Measurements from ENCODE around the gene TIGD2. TPM values are rescaled to one million over a fixed set of nuclear protein-coding genes. Genes with fewer than 3 reads are reported as not detected.

TIGD2 gene
- total and polyA plus RNA-seq, 2 donors = 8.3 to 12.6 TPM

- no peak for DNase-seq (ENCODE audit: low read depth in 6 of 9, low spot score in 9 of 9)
- Histone ChIP-seq H3K4me1 (ENCODE audit: control insufficient read depth in 2 of 2, insufficient read depth in 2 of 2, low read length in 2 of 2) (no peaks in the 10 kb centered on the region), H3K9me3 (ENCODE audit: control insufficient read depth in 2 of 2, insufficient read depth in 1 of 2, low read length in 1 of 2) (peaks cover 0 to 11% of the 10 kb centered on the region in 2 donors), H3K27ac (ENCODE audit: low read depth in 1 of 2, low read length in 1 of 2) (no peak overlapping the region), H3K4me3 (ENCODE audit: low read length in 2 of 2) (no peak overlapping the region), H3K27me3 (ENCODE audit: control insufficient read depth in 2 of 2, insufficient read depth in 1 of 2, low read length in 1 of 2) (no peaks in the 10 kb centered on the region), H3K36me3 (ENCODE audit: control insufficient read depth in 2 of 2, insufficient read depth in 2 of 2, low read length in 1 of 2) (no peaks in the 10 kb centered on the region)
- WGBS = 81% methylated on average over 2 of the region's 2 CpGs
These were observed 41.6 kb downstream of the TIGD2 start for GRCh38 chr4:89152972-89153371.

DNA sequence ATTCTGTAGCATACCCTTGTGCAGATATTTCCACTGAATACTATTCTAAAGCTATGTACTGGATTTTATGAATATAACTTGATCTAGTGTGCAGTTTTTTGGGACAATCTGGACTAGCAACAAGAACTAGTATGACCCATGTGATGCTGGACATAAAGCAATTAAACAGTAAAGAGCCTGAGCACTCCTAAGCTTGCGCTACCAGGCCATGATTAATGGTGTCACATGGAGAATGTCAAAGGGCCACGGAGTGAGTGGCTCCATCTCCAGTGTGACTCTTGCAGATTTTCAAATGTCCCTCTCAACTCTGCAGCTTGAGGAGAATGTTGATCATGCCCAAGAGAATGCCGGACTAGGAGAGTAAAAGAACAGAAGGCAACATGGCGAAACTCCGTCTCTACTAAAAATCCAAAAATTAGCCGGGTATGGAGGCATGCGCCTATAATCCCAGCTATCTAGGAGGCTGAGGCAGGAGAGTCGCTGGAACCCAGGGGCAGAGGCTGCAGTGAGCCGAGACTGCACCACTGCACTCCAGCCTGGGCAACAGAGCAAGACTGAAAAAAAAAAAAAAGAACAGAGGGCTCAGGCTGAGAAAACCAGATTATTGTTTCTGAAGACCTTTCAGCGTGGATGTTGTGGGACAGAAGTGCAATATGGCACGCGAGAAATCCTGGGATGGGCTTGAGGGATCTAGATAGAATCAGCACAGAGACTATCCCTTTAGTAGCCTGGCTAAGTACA, 45.0 kb downstream of the TIGD2 start:
- Histone ChIP-seq H3K9me3 (ENCODE audit: control insufficient read depth in 2 of 2, insufficient read depth in 1 of 2, low read length in 1 of 2) (no peaks in the 10 kb centered on the region), H3K27me3 (ENCODE audit: control insufficient read depth in 2 of 2, insufficient read depth in 1 of 2, low read length in 1 of 2) (no peaks in the 10 kb centered on the region), H3K4me1 (ENCODE audit: control insufficient read depth in 2 of 2, insufficient read depth in 2 of 2, low read length in 2 of 2) (no peaks in the 10 kb centered on the region), H3K27ac (ENCODE audit: low read depth in 1 of 2, low read length in 1 of 2) (no peak overlapping the region), H3K36me3 (ENCODE audit: control insufficient read depth in 2 of 2, insufficient read depth in 2 of 2, low read length in 1 of 2) (no peaks in the 10 kb centered on the region), H3K4me3 (ENCODE audit: low read length in 2 of 2) (no peak overlapping the region)
- WGBS = 97% methylated on average over 12 of the region's 12 CpGs
- DNase-seq (ENCODE audit: low read depth in 6 of 9, low spot score in 9 of 9) = peak in 2 of 9 donors; percentile 9 to 11

DNA sequence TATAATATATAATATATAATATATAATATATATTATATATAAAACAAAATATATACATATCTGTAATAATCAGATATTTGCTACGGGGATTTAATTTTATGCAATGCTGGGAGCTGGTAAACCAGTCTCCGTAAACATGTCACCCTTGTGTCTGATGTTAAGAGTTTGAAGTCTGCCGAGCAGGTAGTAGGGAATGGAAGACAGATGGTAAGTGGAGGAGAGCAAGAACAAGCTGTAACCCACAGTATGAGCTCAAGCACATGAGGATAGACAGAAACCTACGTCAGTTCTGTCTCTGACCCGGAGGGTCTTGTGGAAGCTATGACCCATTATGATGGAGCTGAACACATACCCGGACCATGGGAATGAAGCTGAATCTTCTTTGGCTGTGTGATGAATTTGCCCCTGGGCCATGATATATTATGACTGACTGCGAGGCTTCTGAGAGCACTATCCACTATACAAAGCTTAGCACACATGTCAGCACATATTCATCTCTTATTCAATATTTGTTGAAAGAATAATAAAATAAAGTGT, 46.2 kb downstream of the TIGD2 start:
- WGBS = 98% methylated on average over 7 of the region's 7 CpGs
- Histone ChIP-seq H3K27ac (ENCODE audit: low read depth in 1 of 2, low read length in 1 of 2) (no peak overlapping the region), H3K4me3 (ENCODE audit: low read length in 2 of 2) (no peak overlapping the region), H3K27me3 (ENCODE audit: control insufficient read depth in 2 of 2, insufficient read depth in 1 of 2, low read length in 1 of 2) (no peaks in the 10 kb centered on the region), H3K4me1 (ENCODE audit: control insufficient read depth in 2 of 2, insufficient read depth in 2 of 2, low read length in 2 of 2) (no peaks in the 10 kb centered on the region), H3K36me3 (ENCODE audit: control insufficient read depth in 2 of 2, insufficient read depth in 2 of 2, low read length in 1 of 2) (no peaks in the 10 kb centered on the region), H3K9me3 (ENCODE audit: control insufficient read depth in 2 of 2, insufficient read depth in 1 of 2, low read length in 1 of 2) (no peaks in the 10 kb centered on the region)
- peak in 2 of 9 donors; percentile 1 to 15 for DNase-seq (ENCODE audit: low read depth in 6 of 9, low spot score in 9 of 9)

DNA sequence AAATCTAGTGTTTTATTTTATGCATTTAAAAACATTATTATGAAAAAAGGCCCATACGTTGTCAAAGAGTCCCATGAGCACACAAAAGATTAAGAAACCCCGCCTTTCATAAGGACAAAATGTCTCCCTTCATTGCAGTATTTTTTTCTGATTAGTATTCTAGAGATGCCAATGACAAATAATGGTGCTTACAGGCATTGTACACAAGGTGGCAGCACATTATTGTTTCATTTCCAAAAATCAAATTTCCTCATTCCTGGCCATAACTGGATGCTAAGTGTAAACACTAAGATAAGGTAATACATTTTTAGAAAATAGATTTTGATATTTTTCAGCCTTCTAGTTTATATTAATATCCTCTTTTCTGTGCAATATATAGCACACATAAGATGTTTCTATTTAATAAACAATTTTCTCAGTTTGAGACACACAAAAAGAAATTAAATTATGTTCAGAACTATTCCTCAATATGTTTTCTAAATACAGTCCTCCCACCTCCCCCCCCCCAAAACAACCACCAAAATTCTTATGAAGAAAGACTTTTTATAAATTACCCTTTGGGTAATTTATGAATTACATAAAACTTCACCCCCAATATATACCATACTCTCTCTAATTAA, 47.7 kb downstream of the TIGD2 start:
- Histone ChIP-seq H3K27me3 (ENCODE audit: control insufficient read depth in 2 of 2, insufficient read depth in 1 of 2, low read length in 1 of 2) (no peaks in the 10 kb centered on the region), H3K4me3 (ENCODE audit: low read length in 2 of 2) (no peak overlapping the region), H3K9me3 (ENCODE audit: control insufficient read depth in 2 of 2, insufficient read depth in 1 of 2, low read length in 1 of 2) (no peaks in the 10 kb centered on the region), H3K27ac (ENCODE audit: low read depth in 1 of 2, low read length in 1 of 2) (no peak overlapping the region), H3K4me1 (ENCODE audit: control insufficient read depth in 2 of 2, insufficient read depth in 2 of 2, low read length in 2 of 2) (no peaks in the 10 kb centered on the region), H3K36me3 (ENCODE audit: control insufficient read depth in 2 of 2, insufficient read depth in 2 of 2, low read length in 1 of 2) (no peaks in the 10 kb centered on the region)
- peak in 2 of 9 donors; percentile 15 to 33 for DNase-seq (ENCODE audit: low read depth in 6 of 9, low spot score in 9 of 9)
- WGBS = 13% methylated on average over 2 of the region's 2 CpGs

DNA sequence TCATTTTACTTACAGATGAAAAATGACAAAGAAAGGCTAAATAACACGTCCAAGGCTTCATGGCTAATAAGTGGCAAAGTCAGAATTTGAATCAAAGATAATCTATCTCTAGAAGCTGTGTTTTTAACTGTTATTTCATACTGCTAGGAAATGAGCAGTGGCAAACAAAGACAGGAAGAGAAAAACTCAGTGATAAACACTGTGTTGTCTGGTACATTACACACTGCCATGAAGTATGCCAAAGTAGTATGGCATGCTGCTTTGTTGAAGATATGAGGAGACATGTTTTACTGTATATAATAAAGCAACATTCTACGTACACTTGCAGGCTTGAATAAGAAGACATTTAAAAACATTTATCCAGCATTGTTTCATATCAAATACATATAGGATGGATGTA, 49.5 kb downstream of the TIGD2 start:
- Histone ChIP-seq H3K27me3 (ENCODE audit: control insufficient read depth in 2 of 2, insufficient read depth in 1 of 2, low read length in 1 of 2) (no peaks in the 10 kb centered on the region), H3K27ac (ENCODE audit: low read depth in 1 of 2, low read length in 1 of 2) (no peak overlapping the region), H3K36me3 (ENCODE audit: control insufficient read depth in 2 of 2, insufficient read depth in 2 of 2, low read length in 1 of 2) (no peaks in the 10 kb centered on the region), H3K4me3 (ENCODE audit: low read length in 2 of 2) (no peak overlapping the region), H3K4me1 (ENCODE audit: control insufficient read depth in 2 of 2, insufficient read depth in 2 of 2, low read length in 2 of 2) (no peaks in the 10 kb centered on the region), H3K9me3 (ENCODE audit: control insufficient read depth in 2 of 2, insufficient read depth in 1 of 2, low read length in 1 of 2) (no peaks in the 10 kb centered on the region)
- 92% methylated on average over 2 of the region's 2 CpGs for WGBS
- no peak for DNase-seq (ENCODE audit: low read depth in 6 of 9, low spot score in 9 of 9)

DNA sequence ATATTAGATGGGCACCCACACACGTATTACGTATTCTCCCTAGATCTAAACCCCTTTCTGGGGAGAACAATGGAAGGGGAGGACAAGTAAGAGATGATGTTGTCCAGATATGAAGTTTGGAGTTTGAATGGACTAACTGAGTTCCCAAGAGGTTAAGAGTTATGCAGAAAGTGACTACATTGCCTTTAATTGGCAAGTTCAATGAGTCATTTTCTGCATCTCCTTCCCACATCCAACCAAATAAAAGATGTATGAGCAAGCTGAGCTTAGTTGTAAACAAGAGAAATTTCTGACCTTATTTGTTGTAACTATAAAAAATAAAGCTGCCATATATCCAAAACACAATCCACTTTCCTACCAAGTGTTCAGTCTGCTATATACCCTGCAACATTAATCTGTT, 50.5 kb downstream of the TIGD2 start:
- Histone ChIP-seq H3K27ac (ENCODE audit: low read depth in 1 of 2, low read length in 1 of 2) (no peak overlapping the region), H3K4me1 (ENCODE audit: control insufficient read depth in 2 of 2, insufficient read depth in 2 of 2, low read length in 2 of 2) (no peaks in the 10 kb centered on the region), H3K36me3 (ENCODE audit: control insufficient read depth in 2 of 2, insufficient read depth in 2 of 2, low read length in 1 of 2) (no peaks in the 10 kb centered on the region), H3K27me3 (ENCODE audit: control insufficient read depth in 2 of 2, insufficient read depth in 1 of 2, low read length in 1 of 2) (no peaks in the 10 kb centered on the region), H3K4me3 (ENCODE audit: low read length in 2 of 2) (no peak overlapping the region), H3K9me3 (ENCODE audit: control insufficient read depth in 2 of 2, insufficient read depth in 1 of 2, low read length in 1 of 2) (no peaks in the 10 kb centered on the region)
- WGBS = 95% methylated on average over 2 of the region's 2 CpGs
- no peak for DNase-seq (ENCODE audit: low read depth in 6 of 9, low spot score in 9 of 9)

GRCh38 chr4:89162496-89162895, 51.2 kb downstream of the TIGD2 start:
- no peaks in the 10 kb centered on the region for H3K9me3 ChIP-seq (ENCODE audit: control insufficient read depth in 2 of 2, insufficient read depth in 1 of 2, low read length in 1 of 2)
- no peak overlapping the region for H3K27ac ChIP-seq (ENCODE audit: low read depth in 1 of 2, low read length in 1 of 2)
- no peaks in the 10 kb centered on the region for H3K4me1 ChIP-seq (ENCODE audit: control insufficient read depth in 2 of 2, insufficient read depth in 2 of 2, low read length in 2 of 2)
- H3K36me3 ChIP-seq (ENCODE audit: control insufficient read depth in 2 of 2, insufficient read depth in 2 of 2, low read length in 1 of 2) = no peaks in the 10 kb centered on the region
- H3K27me3 ChIP-seq (ENCODE audit: control insufficient read depth in 2 of 2, insufficient read depth in 1 of 2, low read length in 1 of 2) = no peaks in the 10 kb centered on the region
- no peak overlapping the region for H3K4me3 ChIP-seq (ENCODE audit: low read length in 2 of 2)
- no peak for DNase-seq (ENCODE audit: low read depth in 6 of 9, low spot score in 9 of 9)
- 90% methylated on average over 3 of the region's 3 CpGs for WGBS

DNA sequence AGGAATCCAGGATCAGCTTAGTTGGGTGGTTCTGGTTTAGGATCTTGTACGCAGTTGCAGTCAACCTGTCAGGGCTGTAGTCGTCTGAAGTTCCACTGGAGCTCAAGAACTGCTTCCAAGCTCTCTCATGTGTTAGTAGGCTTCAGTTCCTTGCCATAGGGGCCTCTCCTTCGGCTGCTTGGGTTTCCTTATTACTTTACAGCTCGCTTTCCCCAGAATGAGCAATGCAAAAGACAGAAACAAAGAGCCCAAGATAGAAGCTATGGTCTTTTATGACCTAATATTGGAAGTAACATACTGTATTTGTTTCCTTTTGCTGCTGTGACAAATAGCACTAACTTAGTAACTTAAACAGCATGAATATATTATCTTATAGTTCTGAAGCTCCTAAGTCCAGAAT, 51.7 kb downstream of the TIGD2 start:
- no peaks in the 10 kb centered on the region for H3K36me3 ChIP-seq (ENCODE audit: control insufficient read depth in 2 of 2, insufficient read depth in 2 of 2, low read length in 1 of 2)
- no peaks in the 10 kb centered on the region for H3K9me3 ChIP-seq (ENCODE audit: control insufficient read depth in 2 of 2, insufficient read depth in 1 of 2, low read length in 1 of 2)
- no peaks in the 10 kb centered on the region for H3K4me1 ChIP-seq (ENCODE audit: control insufficient read depth in 2 of 2, insufficient read depth in 2 of 2, low read length in 2 of 2)
- no peak for DNase-seq (ENCODE audit: low read depth in 6 of 9, low spot score in 9 of 9)
- H3K4me3 ChIP-seq (ENCODE audit: low read length in 2 of 2) = no peak overlapping the region
- 95% methylated on average over 4 of the region's 4 CpGs for WGBS
- no peak overlapping the region for H3K27ac ChIP-seq (ENCODE audit: low read depth in 1 of 2, low read length in 1 of 2)
- H3K27me3 ChIP-seq (ENCODE audit: control insufficient read depth in 2 of 2, insufficient read depth in 1 of 2, low read length in 1 of 2) = no peaks in the 10 kb centered on the region

DNA sequence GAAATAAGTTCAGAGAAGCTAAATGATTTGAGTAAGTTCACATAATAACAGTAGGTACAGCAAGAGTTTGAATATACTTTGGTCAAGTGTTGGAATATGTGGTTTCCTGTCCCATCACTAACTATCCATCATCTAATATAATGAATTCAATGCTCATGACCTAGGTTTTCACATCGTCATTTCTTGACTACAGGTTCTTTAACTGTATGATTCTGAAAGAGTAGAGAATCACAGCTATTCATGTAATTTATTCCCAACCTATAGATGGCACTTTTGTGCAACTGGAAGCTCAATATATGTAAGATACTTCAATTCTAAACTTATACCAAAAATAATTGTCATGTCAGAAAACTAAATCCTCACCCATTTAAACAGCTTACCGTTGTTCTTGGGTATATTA, 53.1 kb downstream of the TIGD2 start:
- H3K4me3 ChIP-seq (ENCODE audit: low read length in 2 of 2) = no peak overlapping the region
- H3K4me1 ChIP-seq (ENCODE audit: control insufficient read depth in 2 of 2, insufficient read depth in 2 of 2, low read length in 2 of 2) = no peaks in the 10 kb centered on the region
- 44% methylated on average over 2 of the region's 2 CpGs for WGBS
- no peak overlapping the region for H3K27ac ChIP-seq (ENCODE audit: low read depth in 1 of 2, low read length in 1 of 2)
- H3K9me3 ChIP-seq (ENCODE audit: control insufficient read depth in 2 of 2, insufficient read depth in 1 of 2, low read length in 1 of 2) = no peaks in the 10 kb centered on the region
- H3K36me3 ChIP-seq (ENCODE audit: control insufficient read depth in 2 of 2, insufficient read depth in 2 of 2, low read length in 1 of 2) = no peaks in the 10 kb centered on the region
- H3K27me3 ChIP-seq (ENCODE audit: control insufficient read depth in 2 of 2, insufficient read depth in 1 of 2, low read length in 1 of 2) = no peaks in the 10 kb centered on the region
- no peak for DNase-seq (ENCODE audit: low read depth in 6 of 9, low spot score in 9 of 9)

All from thymus (tissue), 11 donors.